Daoy (cell line): Measurements from ENCODE around the gene LLGL1. TPM values are rescaled to one million over a fixed set of nuclear protein-coding genes. Genes with fewer than 3 reads are reported as not detected.

Experiments used
- DNase-seq: peaks from one replicate; pipeline ENCODE4 v3.0.0-alpha.2; 2015; ENCODE audit warnings: low read depth
- total RNA-seq: library from RNA; depleted of rRNA; stranded (reverse); fragments of >200 nt; shearing (Covaris generic); gene quantifications from 2 replicates; pipeline ENCODE4 v1.2.3, GENCODE V29; 2014; rRNA removed

LLGL1 gene
- total RNA-seq, 1 experiment from 2014 or later, result 24.3 TPM

- DNase-seq, result no peak
Observed at GRCh38 chr17:18270046-18270931, 44.9 kb downstream of the LLGL1 start.

DNA sequence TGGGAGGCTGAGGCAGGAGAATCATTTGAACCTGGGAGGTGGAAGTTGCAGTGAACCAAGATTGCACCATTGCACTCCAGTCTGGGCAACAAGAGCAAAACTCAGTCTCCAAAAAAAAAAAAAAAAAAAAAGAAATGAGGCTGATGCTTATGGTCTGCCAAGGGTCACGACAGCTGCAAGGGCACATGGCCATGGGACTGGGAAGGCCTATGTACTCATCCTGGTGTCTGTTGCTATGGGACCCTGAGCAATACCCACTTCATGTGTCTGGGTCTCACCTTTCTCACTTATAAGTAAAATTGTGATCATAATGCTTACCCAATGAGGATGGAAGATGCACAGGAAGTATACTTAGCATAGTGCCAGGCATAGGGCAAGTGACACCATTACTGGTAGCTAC, 51.6 kb downstream of the LLGL1 start:
- DNase-seq, result no peak

- no peak for DNase-seq
Observed at GRCh38 chr17:18278867-18279266, 53.4 kb downstream of the LLGL1 start.

DNA sequence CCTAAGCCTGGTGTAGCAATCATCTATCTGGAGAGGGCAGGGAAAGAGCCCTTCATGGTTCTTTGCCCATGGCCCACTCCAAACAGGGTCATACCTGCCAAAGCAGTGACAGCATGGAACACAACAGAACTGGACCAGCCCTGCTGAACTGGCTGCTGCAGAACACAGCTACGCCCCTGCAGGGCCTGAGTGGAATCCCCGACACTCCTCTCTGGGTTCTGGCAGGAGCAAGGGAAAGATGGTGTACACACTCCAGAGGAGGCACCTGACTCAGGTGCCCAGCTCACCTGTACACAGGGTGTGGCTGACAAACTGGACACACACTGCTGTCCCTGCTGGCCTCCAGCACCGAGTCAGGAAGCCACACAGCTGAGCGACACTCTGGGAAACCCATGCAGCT, 54.8 kb downstream of the LLGL1 start:
- DNase-seq, result no peak

- no peak for DNase-seq
Observed at GRCh38 chr17:18280766-18281371, 55.4 kb downstream of the LLGL1 start.

- no peak for DNase-seq
Observed at GRCh38 chr17:18281788-18282187, 56.4 kb downstream of the LLGL1 start.

- no peak for DNase-seq
Observed at GRCh38 chr17:18285296-18285695, 59.9 kb downstream of the LLGL1 start.

- no peak for DNase-seq
Observed at GRCh38 chr17:18291718-18292540, 66.5 kb downstream of the LLGL1 start.

Other genes with a start within 250 kb of the LLGL1 start
- 20.2 and 21.6 TPM in 2 replicates for gene ATPAF2, start 186.5 kb upstream of the LLGL1 start, total RNA-seq
- gene GID4, start 186.2 kb upstream of the LLGL1 start, total RNA-seq, result 2.7 and 5.5 TPM in 2 replicates
- gene DRG2, start 137.7 kb upstream of the LLGL1 start, total RNA-seq, result 41.4 and 64.6 TPM in 2 replicates
- 0.15 TPM in 1 of 2 replicates, not detected in the other for gene MYO15A, start 116.9 kb upstream of the LLGL1 start, total RNA-seq
- 88.0 and 94.3 TPM in 2 replicates for gene ALKBH5, start 41.8 kb upstream of the LLGL1 start, total RNA-seq
- 179 and 192 TPM in 2 replicates for gene FLII, start 33.1 kb downstream of the LLGL1 start, total RNA-seq
- gene MIEF2, start 35.0 kb downstream of the LLGL1 start, total RNA-seq, result 6.3 and 7.9 TPM in 2 replicates
- gene TOP3A, start 89.4 kb downstream of the LLGL1 start, total RNA-seq, result 91.0 and 106 TPM in 2 replicates
- 8.5 TPM in 2 replicates for gene SMCR8, start 89.7 kb downstream of the LLGL1 start, total RNA-seq
- 33.7 and 34.3 TPM in 2 replicates for gene SHMT1, start 137.9 kb downstream of the LLGL1 start, total RNA-seq
- not detected in 2 replicates for gene EVPLL, start 152.1 kb downstream of the LLGL1 start, total RNA-seq